HepG2 (cell line): ENCODE data around the gene DYNC2I2. TPM values are rescaled to one million over a fixed set of nuclear protein-coding genes. Genes with fewer than 3 reads are reported as not detected.

Experiments
- ATAC-seq: fragments of 200-7000 bp; cut with Tn5 transposase; 3 replicates; pipeline ENCODE4 v1.9.1; 2020; ENCODE audit warnings: mild to moderate bottlenecking, moderate library complexity
- BruUV-seq: library from RNA; stranded (reverse); fragments of 400-500 nt; replicated peaks from 2 replicates; lab custom pipeline; 2021; lab: Mats Ljungman, UMichigan
- CTCF ChIA-PET: fragments of 300-600 bp; formaldehyde crosslinking; extraction: SDS; loops from one replicate; lab custom pipeline; 2021; ENCODE audit warnings: low total read pairs, inconsistent platforms, low intra/inter-chr PET ratio; lab: Yijun Ruan, JAX
- POLR2A ChIA-PET: fragments of 350-600 bp; sonication (Branson Sonifier 250); formaldehyde crosslinking; loops from one replicate; lab custom pipeline; 2020; ENCODE audit warnings: antibody characterized with exemption, inconsistent platforms; lab: Yijun Ruan, JAX
- DNase-seq: peaks from one replicate; pipeline ENCODE4 v3.0.0-alpha.2; 2015; ENCODE audit warnings: low spot score
- FAIRE-seq: peaks from 3 replicates; lab custom pipeline; 2011; peaks lifted over from hg19 to GRCh38; lab: Jason Lieb, UNC
- H2AFZ ChIP-seq: one replicate; pipeline ENCODE4 v1.6.1; 2011; ENCODE audit warnings: low read length, inconsistent platforms
- H3K27ac ChIP-seq: fragments of 300-600 bp; 3 replicates; pipeline ENCODE4 v1.8.0; 2011; ENCODE audit warnings: mixed run types, mild to moderate bottlenecking, mixed read lengths, low read length, inconsistent platforms; ENCODE audit not compliant: insufficient read depth; ENCODE audit errors: extremely low read length
- H3K27me3 ChIP-seq, 2 experiments: fragments of 200-600 bp in 1 of 2; 2 replicates in 1 of 2; 3 replicates in 1 of 2; pipeline versions ENCODE4 v1.6.0 to v1.8.0; 2011; ENCODE audit warnings: low read length in 2 of 2, mild to moderate bottlenecking in 2 of 2, moderate library complexity in 2 of 2, inconsistent platforms in 1 of 2; ENCODE audit not compliant: insufficient read depth in 2 of 2, control insufficient read depth in 1 of 2
- H3K36me3 ChIP-seq, 2 experiments: fragments of 200-600 bp in 1 of 2; replicated peaks in 1 of 2; 2 replicates in 1 of 2; 3 replicates in 1 of 2; pipeline versions ENCODE4 v1.5.1 to v1.8.0; 2011; ENCODE audit warnings: low read length in 2 of 2, inconsistent platforms in 1 of 2; ENCODE audit not compliant: insufficient read depth in 2 of 2, control insufficient read depth in 1 of 2
- H3K4me1 ChIP-seq: 2 replicates; pipeline ENCODE4 v1.5.1; 2012; ENCODE audit warnings: low read length, inconsistent platforms; ENCODE audit not compliant: insufficient read depth
- H3K4me2 ChIP-seq: 2 replicates; pipeline ENCODE4 v1.6.0; 2011; ENCODE audit warnings: low read depth, low read length, inconsistent platforms
- H3K4me3 ChIP-seq, 3 experiments: fragments of 200-600 bp in 1 of 3; sonication (generic), shearing (Covaris generic) in 1 of 3; replicated peaks in 1 of 3; 2 replicates each; pipeline ENCODE4 v1.5.1; 2011 to 2016; ENCODE audit warnings: low read length in 3 of 3, inconsistent platforms in 2 of 3, low read depth in 2 of 3, mild to moderate bottlenecking in 2 of 3, control low read depth in 1 of 3, mixed read lengths in 1 of 3; ENCODE audit not compliant: insufficient read depth in 1 of 3
- H3K79me2 ChIP-seq: one replicate; pipeline ENCODE4 v1.6.1; 2011; ENCODE audit warnings: low read length, inconsistent platforms; ENCODE audit not compliant: insufficient read depth
- H3K9ac ChIP-seq: 2 replicates; pipeline ENCODE4 v1.6.0; 2011; ENCODE audit warnings: mild to moderate bottlenecking, low read depth, low read length, inconsistent platforms; ENCODE audit not compliant: insufficient read depth
- H3K9me3 ChIP-seq: 2 replicates; pipeline ENCODE4 v1.5.1; 2012; ENCODE audit warnings: mild to moderate bottlenecking, low read length
- H4K20me1 ChIP-seq: 2 replicates; pipeline ENCODE4 v1.6.0; 2011; ENCODE audit warnings: inconsistent platforms, mild to moderate bottlenecking, low read length, moderate library complexity; ENCODE audit not compliant: insufficient read depth
- CEBPB ChIP-seq: IDR thresholded peaks from 2 replicates; pipeline ENCODE4 v1.6.1; 2011; ENCODE audit warnings: low read depth, low read length, improper control_type of control experiment, borderline replicate concordance
- NONO ChIP-seq, 2 experiments: fragments of 450-650 bp in 1 of 2; sonication (generic) in 1 of 2; formaldehyde crosslinking in 1 of 2; IDR thresholded peaks in 1 of 2; conservative IDR thresholded peaks in 1 of 2; 2 replicates each; pipeline versions ENCODE4 v1.6.1 to v1.8.0; 2017 to 2022; ENCODE audit warnings: mild to moderate bottlenecking in 1 of 2, missing genetic modification reagents in 1 of 2, moderate library complexity in 1 of 2
- PPARG ChIP-seq: conservative IDR thresholded peaks from 2 replicates; pipeline ENCODE4 v1.6.1; 2016; ENCODE audit warnings: missing biosample characterization, missing genetic modification reagents
- RELA ChIP-seq: sonication (generic); formaldehyde crosslinking; IDR thresholded peaks from 2 replicates; pipeline ENCODE4 v1.4.0; 2020; ENCODE audit warnings: missing genetic modification reagents
- RFXANK ChIP-seq: IDR thresholded peaks from 2 replicates; pipeline ENCODE4 v1.6.1; 2016
- SKI ChIP-seq: fragments of 450-650 bp; IDR thresholded peaks from one replicate; pipeline ENCODE4 v1.6.1; 2018; ENCODE audit warnings: mild to moderate bottlenecking; ENCODE audit not compliant: partially characterized antibody
- SOX13 ChIP-seq, 3 experiments: fragments of 450-650 bp in 1 of 3; sonication (generic) in 1 of 3; formaldehyde crosslinking in 1 of 3; IDR thresholded peaks in 2 of 3; conservative IDR thresholded peaks in 1 of 3; 2 replicates each; pipeline versions ENCODE4 v1.5.0 to v1.6.1; 2016 to 2020; ENCODE audit warnings: antibody characterized with exemption in 1 of 3, mild to moderate bottlenecking in 1 of 3, missing compliant biosample characterization in 1 of 3, missing genetic modification reagents in 1 of 3, moderate library complexity in 1 of 3
- WGBS: methylation state at CpG from one replicate; pipeline ENCODE4 v1.1.6; 2017; ENCODE audit warnings: low lambda C conversion rate; 5-methylcytosine and 5-hydroxymethylcytosine counted together
- in situ Hi-C: cut with HindIII; loops from 2 replicates; pipeline ENCODE4 v1.10.0; 2017; ENCODE audit warnings: low pct_unique_long_range_greater_than_20kb; ENCODE audit not compliant: extremely low pct_ligation_motif_present
- intact Hi-C: fragments of 100-400 bp; cut with micrococcal nuclease; formaldehyde crosslinking; loops from one replicate; pipeline ENCODE4 v1.10.0; 2022; ENCODE audit not compliant: unreplicated experiment
- polyA plus RNA-seq, 8 experiments: library from polyadenylated mRNA; depleted of rRNA in 3 of 8; stranded (reverse) in 7 of 8; unstranded in 1 of 8; fragments of >200 nt; fragmentation: Illumina TruSeq in 4 of 8; extraction: Trizol in 4 of 8; gene quantifications; 2 replicates each; pipeline versions ENCODE4 v1.2.1 to v1.2.3, GENCODE V29; 2011 to 2016; ENCODE audit warnings: low read depth in 4 of 8, missing spikeins in 1 of 8, mixed read lengths in 1 of 8; ENCODE audit not compliant: insufficient read depth in 1 of 8
- total RNA-seq, 5 experiments: library from RNA; depleted of rRNA; stranded (reverse); fragments of >200 nt; fragmentation: Illumina TruSeq; extraction: Trizol; gene quantifications; 2 replicates each; pipeline ENCODE4 v1.2.3, GENCODE V29; 2016; ENCODE audit warnings: low read depth in 1 of 5

DYNC2I2 gene
- total and polyA plus RNA-seq, 2 of the 13 experiments (the other 11 are each of a cell fraction or from before 2014, with no cell fraction given): 13.7 to 40.2 TPM

DNA sequence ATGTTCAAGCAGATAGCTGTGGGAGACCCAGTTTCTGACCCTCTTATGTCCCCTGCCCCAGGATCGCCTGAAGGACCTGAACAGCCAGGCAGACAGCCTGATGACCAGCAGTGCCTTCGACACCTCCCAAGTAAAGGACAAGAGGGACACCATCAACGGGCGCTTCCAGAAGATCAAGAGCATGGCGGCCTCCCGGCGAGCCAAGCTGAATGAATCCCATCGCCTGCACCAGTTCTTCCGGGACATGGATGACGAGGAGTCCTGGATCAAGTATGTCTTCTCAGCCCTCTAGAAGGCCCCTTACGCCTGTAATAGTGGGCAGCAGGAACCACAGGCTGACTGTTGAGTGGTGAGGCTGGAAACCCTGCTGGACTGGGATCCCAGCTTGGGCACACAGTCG lies 41.1 kb downstream of the DYNC2I2 start (continued):
- TF ChIP-seq SKI (no peak), PPARG (CRISPR knock-in tag) (no peak)

DNA sequence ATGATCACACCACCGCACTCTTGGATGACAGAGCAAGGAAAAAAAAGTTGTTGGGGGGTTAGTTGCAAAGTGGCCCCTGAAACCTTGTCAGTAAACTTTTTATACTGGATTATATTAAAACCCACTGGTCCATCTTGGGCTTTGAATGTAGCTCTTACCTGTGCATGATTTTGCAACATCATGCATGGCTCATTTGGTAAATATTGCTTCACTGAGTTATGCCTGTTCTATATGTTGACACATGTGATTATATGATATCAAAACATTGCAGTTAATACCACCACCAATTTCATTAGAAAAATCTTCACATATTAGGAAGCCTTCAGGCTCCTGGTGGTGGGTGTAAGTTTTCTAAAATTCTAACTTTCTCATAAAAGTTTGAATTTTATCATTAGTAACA lies 41.9 kb downstream of the DYNC2I2 start:
- in situ Hi-C loops: no loop called here
- H3K27me3 ChIP-seq: no peaks in the 10 kb centered on the region
- no peak overlapping the region for H3K9ac ChIP-seq
- no peak for FAIRE-seq
- H3K27ac ChIP-seq: no peak overlapping the region
- no peak overlapping the region for H3K4me2 ChIP-seq
- H3K4me3 ChIP-seq: no peak overlapping the region
- no peak for DNase-seq
- no peak overlapping the region for H2AFZ ChIP-seq
- H4K20me1 ChIP-seq: no peaks in the 10 kb centered on the region
- H3K36me3 ChIP-seq: peaks cover 37 to 86% of the 10 kb centered on the region in 2 experiments
- CTCF ChIA-PET: no interaction called here
- no peak for ATAC-seq
- no peaks in the 10 kb centered on the region for H3K9me3 ChIP-seq
- POLR2A ChIA-PET: no interaction called here
- BruUV-seq: no TSS peak
- no peaks in the 10 kb centered on the region for H3K4me1 ChIP-seq
- 94% methylated on average over 1 of the region's 1 CpG for WGBS
- intact Hi-C loops: no loop called here
- TF ChIP-seq SOX13 (IDR thresholded peaks at IDR 0.05) (no peak), SOX13 (CRISPR knock-in tag; conservative IDR thresholded peaks at IDR 0.05 in 1 of 2, IDR thresholded peaks at IDR 0.05 in 1 of 2) (no peak), CEBPB (peak; percentile 72; the same call in 1 of the 2 replicates), RELA (no peak), RFXANK (CRISPR knock-in tag) (no peak), NONO (IDR thresholded peaks at IDR 0.05) (no peak), NONO (CRISPR knock-in tag; conservative IDR thresholded peaks at IDR 0.05) (no peak)
- H3K79me2 ChIP-seq: no peaks in the 10 kb centered on the region
